Left ventricle myocardium inferior (tissue), 1 donor: ENCODE measurements around the gene BCAS3. TPM values are rescaled to one million over a fixed set of nuclear protein-coding genes. Genes with fewer than 3 reads are reported as not detected.

ENCODE experiments used
- DNase-seq: peaks from one replicate; pipeline ENCODE4 v3.0.0-alpha.2; 2020
- H3K27ac ChIP-seq: fragments of 200-600 bp; replicated peaks from 2 replicates; pipeline ENCODE4 v1.8.0; 2021
- H3K27me3 ChIP-seq: fragments of 200-600 bp; 2 replicates; pipeline ENCODE4 v1.8.0; 2021; ENCODE audit warnings: low read depth
- H3K36me3 ChIP-seq: fragments of 200-600 bp; 2 replicates; pipeline ENCODE4 v1.8.0; 2021
- H3K4me1 ChIP-seq: fragments of 200-600 bp; 2 replicates; pipeline ENCODE4 v1.8.0; 2021
- H3K4me3 ChIP-seq: fragments of 200-600 bp; 2 replicates; pipeline ENCODE4 v1.8.0; 2021; ENCODE audit warnings: mild to moderate bottlenecking, moderate library complexity
- H3K9me3 ChIP-seq: fragments of 200-600 bp; replicated peaks from 2 replicates; pipeline ENCODE4 v1.8.0; 2021
- intact Hi-C: fragments of 100-400 bp; cut with micrococcal nuclease; formaldehyde crosslinking; loops from one replicate; pipeline ENCODE4 v1.11.0; 2022
- total RNA-seq: library from RNA; stranded (reverse); fragmentation: NEBNext Ultra II Directional; extraction: Animal tissue kit (Norgen Biotek cat#: 25700); gene quantifications from one replicate; pipeline ENCODE4 v1.2.1, GENCODE V29; 2021
- TF ChIP-seq, protein P1 (sequence below): fragments of 200-600 bp; IDR thresholded peaks from 2 replicates; pipeline ENCODE4 v1.8.0; 2021; ENCODE audit warnings: antibody characterized with exemption, mild to moderate bottlenecking, borderline replicate concordance
- donor health status: DM: no; HTN: yes; CAD: no; lungs with severe emphysema.

BCAS3 gene
- total RNA-seq, 1 donor from 2014 or later = 16.5 TPM

DNA sequence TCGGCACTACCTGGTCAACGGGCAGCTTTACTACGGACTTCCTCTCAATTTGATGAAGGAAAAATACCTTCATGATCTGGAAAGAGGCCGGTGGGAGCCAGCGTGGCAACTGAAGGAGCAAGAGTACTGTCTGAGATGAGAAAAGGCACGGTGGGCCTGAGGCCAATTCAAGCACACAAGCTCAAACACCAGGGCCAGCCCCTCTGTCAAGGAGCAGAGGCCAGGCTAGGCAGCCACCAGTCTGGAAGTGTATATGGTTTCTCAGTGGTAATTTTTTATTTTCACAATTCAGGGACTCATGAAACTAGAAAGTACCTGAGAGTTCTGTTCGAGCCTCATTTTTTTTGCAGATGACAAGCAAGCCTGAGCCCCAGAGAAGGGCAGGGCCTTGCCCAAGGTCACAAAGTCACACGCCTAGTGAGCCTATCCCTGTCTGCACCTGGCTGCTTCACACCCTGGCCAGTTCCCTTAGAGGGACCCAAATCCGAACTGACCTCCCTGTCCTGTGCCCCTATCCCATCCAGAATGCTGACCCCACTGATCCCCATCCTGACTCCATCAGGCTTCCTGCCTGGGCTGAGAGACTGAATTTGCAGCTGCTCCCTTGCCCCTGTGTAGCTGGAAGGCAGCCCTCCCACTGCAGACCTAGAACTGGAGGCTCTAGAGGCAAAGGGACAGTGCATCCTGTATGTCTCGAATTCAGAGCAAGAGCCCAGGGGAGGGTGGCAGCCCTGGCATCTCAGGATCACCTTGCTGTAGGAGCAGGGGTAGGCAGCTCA, 717.2 kb downstream of the BCAS3 start:
- Histone ChIP-seq H3K36me3 (no peaks in the 10 kb centered on the region), H3K4me3 (peak overlapping the region; percentile 77), H3K27me3 (peaks cover 51% of the 10 kb centered on the region), H3K9me3 (no peaks in the 10 kb centered on the region), H3K27ac (peak overlapping the region; percentile 85), H3K4me1 (peaks cover 39% of the 10 kb centered on the region)
- intact Hi-C loops = no loop called here
- TF ChIP-seq, protein P1, sequence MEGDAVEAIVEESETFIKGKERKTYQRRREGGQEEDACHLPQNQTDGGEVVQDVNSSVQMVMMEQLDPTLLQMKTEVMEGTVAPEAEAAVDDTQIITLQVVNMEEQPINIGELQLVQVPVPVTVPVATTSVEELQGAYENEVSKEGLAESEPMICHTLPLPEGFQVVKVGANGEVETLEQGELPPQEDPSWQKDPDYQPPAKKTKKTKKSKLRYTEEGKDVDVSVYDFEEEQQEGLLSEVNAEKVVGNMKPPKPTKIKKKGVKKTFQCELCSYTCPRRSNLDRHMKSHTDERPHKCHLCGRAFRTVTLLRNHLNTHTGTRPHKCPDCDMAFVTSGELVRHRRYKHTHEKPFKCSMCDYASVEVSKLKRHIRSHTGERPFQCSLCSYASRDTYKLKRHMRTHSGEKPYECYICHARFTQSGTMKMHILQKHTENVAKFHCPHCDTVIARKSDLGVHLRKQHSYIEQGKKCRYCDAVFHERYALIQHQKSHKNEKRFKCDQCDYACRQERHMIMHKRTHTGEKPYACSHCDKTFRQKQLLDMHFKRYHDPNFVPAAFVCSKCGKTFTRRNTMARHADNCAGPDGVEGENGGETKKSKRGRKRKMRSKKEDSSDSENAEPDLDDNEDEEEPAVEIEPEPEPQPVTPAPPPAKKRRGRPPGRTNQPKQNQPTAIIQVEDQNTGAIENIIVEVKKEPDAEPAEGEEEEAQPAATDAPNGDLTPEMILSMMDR = no peak
- DNase-seq = no peak

DNA sequence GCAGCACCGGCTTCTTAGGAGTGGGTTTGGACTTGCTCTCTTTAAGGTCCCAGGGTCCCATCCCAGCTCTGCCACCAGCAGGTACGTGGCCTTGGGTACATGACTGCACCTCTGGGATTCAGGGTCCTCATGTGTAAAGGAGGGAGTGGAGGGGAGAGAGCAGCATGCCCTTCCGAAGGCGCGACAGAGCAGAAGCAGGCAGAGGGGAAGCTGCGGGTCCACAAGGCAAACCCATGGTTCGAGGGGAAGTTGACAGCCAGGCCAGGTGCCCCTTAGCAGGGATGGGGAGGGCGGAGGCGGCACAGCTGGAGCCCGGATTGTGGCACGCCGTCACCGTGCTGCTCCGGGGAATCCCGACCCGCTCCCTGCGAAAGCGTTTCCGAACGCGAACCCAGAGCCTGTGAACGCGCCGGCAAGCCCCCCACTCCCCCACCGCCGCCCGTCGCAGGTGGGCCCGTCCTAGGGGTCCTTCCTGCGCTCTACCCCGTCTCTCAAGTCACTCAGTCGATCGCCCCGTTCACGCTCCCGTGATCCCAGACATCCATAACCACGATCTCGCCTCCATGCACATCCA, 717.8 kb downstream of the BCAS3 start:
- H3K4me3 ChIP-seq = peak overlapping the region; percentile 77
- intact Hi-C loops = no loop called here
- no peak for DNase-seq
- TF ChIP-seq, protein P1 = no peak
- H3K4me1 ChIP-seq = peaks cover 41% of the 10 kb centered on the region
- H3K9me3 ChIP-seq = no peaks in the 10 kb centered on the region
- H3K27me3 ChIP-seq = peaks cover 57% of the 10 kb centered on the region
- H3K27ac ChIP-seq = peak overlapping the region; percentile 85
- no peaks in the 10 kb centered on the region for H3K36me3 ChIP-seq

DNA sequence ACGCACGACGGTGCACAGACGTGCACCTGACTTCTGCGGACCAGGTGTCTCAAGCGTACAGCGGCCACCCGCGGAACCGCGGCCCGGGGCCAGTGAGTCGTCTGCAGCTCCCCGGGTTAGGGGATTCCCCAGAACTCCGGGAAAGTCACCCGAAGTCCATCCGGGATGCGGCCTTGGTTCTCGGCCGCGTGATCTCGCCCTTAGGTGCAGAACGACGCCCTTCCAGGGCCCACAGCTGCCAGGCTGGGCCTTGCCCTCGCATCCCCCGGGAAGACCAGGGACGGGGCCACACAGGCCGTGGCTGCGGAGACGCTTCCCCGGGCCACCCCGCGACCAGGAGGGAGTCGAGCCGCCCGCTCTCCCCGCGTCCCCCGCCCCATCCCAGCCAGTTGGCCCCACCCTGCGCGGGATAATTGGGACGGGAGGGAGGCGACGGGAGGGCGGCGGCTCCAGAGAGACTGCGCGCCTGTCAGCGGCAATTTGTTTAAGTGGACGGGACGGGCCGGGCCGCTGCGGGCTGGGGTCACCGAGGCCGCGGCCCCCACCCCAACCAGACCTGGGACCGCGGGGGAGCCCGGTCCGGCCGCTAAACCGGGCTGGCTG, 718.4 kb downstream of the BCAS3 start:
- H3K36me3 ChIP-seq = no peaks in the 10 kb centered on the region
- H3K4me3 ChIP-seq = peak overlapping the region; percentile 77
- no peaks in the 10 kb centered on the region for H3K9me3 ChIP-seq
- intact Hi-C loops = no loop called here
- TF ChIP-seq, protein P1 = no peak
- peaks cover 46% of the 10 kb centered on the region for H3K4me1 ChIP-seq
- H3K27me3 ChIP-seq = peaks cover 62% of the 10 kb centered on the region
- no peak for DNase-seq
- H3K27ac ChIP-seq = peak overlapping the region; percentile 85

DNA sequence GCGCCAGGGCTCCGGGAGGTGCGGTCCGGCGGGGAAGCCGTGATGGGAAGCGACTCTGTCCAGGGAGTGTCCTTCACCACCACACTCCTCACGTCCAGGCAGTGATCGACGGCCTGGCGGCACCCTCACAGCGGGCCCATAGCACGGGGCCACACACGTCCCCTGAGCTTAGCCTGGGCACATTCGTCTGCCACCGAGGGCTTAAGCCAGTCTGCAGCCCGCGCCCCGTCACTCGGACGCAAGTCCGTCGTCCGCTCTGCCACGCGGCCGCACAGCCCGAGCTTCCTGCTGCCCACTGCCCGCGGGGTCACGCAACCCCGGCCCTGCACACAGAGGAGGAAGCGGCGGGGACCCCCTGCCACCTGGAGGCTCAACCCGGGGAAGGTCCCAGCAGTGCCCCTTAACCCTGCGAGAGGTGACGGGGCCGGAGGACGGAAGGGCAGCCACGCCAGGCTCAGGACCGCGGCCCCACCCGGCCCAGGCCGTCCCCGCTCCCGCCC, 719.0 kb downstream of the BCAS3 start:
- H3K9me3 ChIP-seq = no peaks in the 10 kb centered on the region
- H3K4me1 ChIP-seq = peaks cover 52% of the 10 kb centered on the region
- H3K27ac ChIP-seq = peak overlapping the region; percentile 85
- DNase-seq = no peak
- H3K4me3 ChIP-seq = peak overlapping the region; percentile 77
- TF ChIP-seq, protein P1 = no peak
- peaks cover 68% of the 10 kb centered on the region for H3K27me3 ChIP-seq
- intact Hi-C loops = no loop called here
- H3K36me3 ChIP-seq = no peaks in the 10 kb centered on the region

DNA sequence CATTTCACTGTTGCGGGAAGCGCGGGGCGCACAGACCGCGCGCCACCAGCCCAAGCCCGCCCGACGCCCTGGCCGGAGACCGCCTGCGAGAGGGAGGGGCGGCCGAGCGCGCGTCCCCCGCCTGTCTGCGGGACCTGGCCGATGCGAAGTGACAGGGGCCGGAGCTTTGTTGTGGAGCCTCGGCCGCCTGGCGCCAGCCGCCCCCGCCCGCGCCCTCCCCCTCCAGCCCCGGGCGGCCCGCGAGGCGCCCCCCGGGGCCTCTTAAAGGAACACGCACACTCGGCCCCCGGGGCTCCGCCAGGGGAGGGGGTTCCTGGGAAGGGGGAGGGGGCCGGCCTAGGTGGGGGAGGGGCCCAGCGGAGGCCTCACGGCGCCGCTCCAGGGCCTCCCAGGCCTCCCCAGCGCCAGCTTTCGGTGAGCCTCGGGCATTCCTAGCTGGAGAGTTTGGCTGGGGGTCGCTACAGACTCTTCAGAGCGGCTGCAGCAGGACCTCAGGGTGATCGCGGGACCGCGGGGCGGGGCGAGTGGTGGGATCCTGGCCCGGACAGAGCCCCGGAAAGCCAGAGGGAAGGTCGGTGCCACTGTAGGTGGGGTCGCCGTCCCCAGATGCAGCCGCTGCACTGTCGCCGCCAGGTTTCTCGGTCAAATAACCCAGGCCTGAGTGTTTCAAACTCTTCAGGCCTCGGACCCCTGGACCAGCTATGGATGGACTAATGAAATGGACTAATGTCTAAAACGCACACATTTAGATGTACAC, 719.6 kb downstream of the BCAS3 start:
- Histone ChIP-seq H3K4me3 (peak overlapping the region; percentile 77), H3K9me3 (no peaks in the 10 kb centered on the region), H3K27ac (peak overlapping the region; percentile 85), H3K4me1 (peaks cover 52% of the 10 kb centered on the region), H3K27me3 (peaks cover 74% of the 10 kb centered on the region), H3K36me3 (no peaks in the 10 kb centered on the region)
- intact Hi-C loops = no loop called here
- DNase-seq = no peak
- TF ChIP-seq, protein P1 = no peak
